ENCODE measurements around the gene PRKAR2B. TPM values are rescaled to one million over a fixed set of nuclear protein-coding genes. Genes with fewer than 3 reads are reported as not detected.

Gene PRKAR2B
- total RNA-seq, 2 experiments from 2014 or later: 0.93 to 1.4 TPM

- H3K27me3 Mint-ChIP-seq: no peaks in the 10 kb centered on the region
- H3K9me3 Mint-ChIP-seq (ENCODE audit: low read depth): no peaks in the 10 kb centered on the region
- CTCF ChIA-PET: no interaction called here
- intact Hi-C loops (cut with DNase I, micrococcal nuclease): no loop called here
- H3K4me1 Mint-ChIP-seq: no peaks in the 10 kb centered on the region
- DNase-seq: no peak
- no peak for ATAC-seq
- POLR2A ChIA-PET: no interaction called here
- no peaks in the 10 kb centered on the region for H3K36me3 Mint-ChIP-seq (ENCODE audit: low read depth)
- no peak overlapping the region for H3K4me3 Mint-ChIP-seq
- H3K27ac Mint-ChIP-seq: no peak overlapping the region
Measured at GRCh38 chr7:107071129-107071528, 26.6 kb downstream of the PRKAR2B start.

- intact Hi-C loops (cut with DNase I, micrococcal nuclease): no loop called here
- ATAC-seq: no peak
- H3K4me1 Mint-ChIP-seq: no peaks in the 10 kb centered on the region
- ChIA-PET CTCF (no interaction called here), POLR2A (no interaction called here)
- H3K36me3 Mint-ChIP-seq (ENCODE audit: low read depth): no peaks in the 10 kb centered on the region
- H3K9me3 Mint-ChIP-seq (ENCODE audit: low read depth): no peaks in the 10 kb centered on the region
- no peak overlapping the region for H3K27ac Mint-ChIP-seq
- H3K4me3 Mint-ChIP-seq: no peak overlapping the region
- no peak for DNase-seq
- no peaks in the 10 kb centered on the region for H3K27me3 Mint-ChIP-seq
Measured at GRCh38 chr7:107072133-107072532, 27.6 kb downstream of the PRKAR2B start.

GRCh38 chr7:107075863-107076574 is 31.5 kb downstream of the PRKAR2B start:
- Mint-ChIP-seq H3K4me3 (no peak overlapping the region), H3K27ac (no peak overlapping the region), H3K9me3 (ENCODE audit: low read depth) (no peaks in the 10 kb centered on the region), H3K36me3 (ENCODE audit: low read depth) (no peaks in the 10 kb centered on the region), H3K27me3 (no peaks in the 10 kb centered on the region), H3K4me1 (no peaks in the 10 kb centered on the region)
- ChIA-PET POLR2A (no interaction called here), CTCF (interaction anchor here (0.5 kb wide), 1 partner anchor 234 kb away, joined by 3 read pairs; no protein-coding TSS in a partner anchor)
- DNase-seq (no peak), ATAC-seq (no peak)
- intact Hi-C loops (cut with DNase I, micrococcal nuclease): no loop called here

GRCh38 chr7:107076781-107077698 is 32.5 kb downstream of the PRKAR2B start:
- Mint-ChIP-seq H3K4me1 (no peaks in the 10 kb centered on the region), H3K4me3 (no peak overlapping the region), H3K36me3 (ENCODE audit: low read depth) (no peaks in the 10 kb centered on the region), H3K27me3 (no peaks in the 10 kb centered on the region), H3K9me3 (ENCODE audit: low read depth) (no peaks in the 10 kb centered on the region), H3K27ac (no peak overlapping the region)
- CTCF ChIA-PET: no interaction called here
- intact Hi-C loops (cut with DNase I, micrococcal nuclease): no loop called here
- ATAC-seq (no peak), DNase-seq (no peak)
- POLR2A ChIA-PET: no interaction called here

- no peak overlapping the region for H3K27ac Mint-ChIP-seq
- ChIA-PET POLR2A (no interaction called here), CTCF (no interaction called here)
- no peak for ATAC-seq
- no peaks in the 10 kb centered on the region for H3K36me3 Mint-ChIP-seq (ENCODE audit: low read depth)
- H3K4me3 Mint-ChIP-seq: no peak overlapping the region
- no peak for DNase-seq
- H3K4me1 Mint-ChIP-seq: no peaks in the 10 kb centered on the region
- no peaks in the 10 kb centered on the region for H3K9me3 Mint-ChIP-seq (ENCODE audit: low read depth)
- no peaks in the 10 kb centered on the region for H3K27me3 Mint-ChIP-seq
- intact Hi-C loops (cut with DNase I, micrococcal nuclease): no loop called here
Measured at GRCh38 chr7:107077699-107078516, 33.4 kb downstream of the PRKAR2B start.

- H3K27me3 Mint-ChIP-seq: no peaks in the 10 kb centered on the region
- no peaks in the 10 kb centered on the region for H3K9me3 Mint-ChIP-seq (ENCODE audit: low read depth)
- no peak for ATAC-seq
- no peak overlapping the region for H3K27ac Mint-ChIP-seq
- no peak for DNase-seq
- ChIA-PET CTCF (no interaction called here), POLR2A (no interaction called here)
- no peak overlapping the region for H3K4me3 Mint-ChIP-seq
- no peaks in the 10 kb centered on the region for H3K4me1 Mint-ChIP-seq
- intact Hi-C loops (cut with DNase I, micrococcal nuclease): no loop called here
- no peaks in the 10 kb centered on the region for H3K36me3 Mint-ChIP-seq (ENCODE audit: low read depth)
Measured at GRCh38 chr7:107078517-107078966, 34.0 kb downstream of the PRKAR2B start.

- no peaks in the 10 kb centered on the region for H3K36me3 Mint-ChIP-seq (ENCODE audit: low read depth)
- DNase-seq (no peak), ATAC-seq (no peak)
- no peaks in the 10 kb centered on the region for H3K27me3 Mint-ChIP-seq
- ChIA-PET CTCF (no interaction called here), POLR2A (interaction anchor here (0.5 kb wide), 1 partner anchor 122 kb away, joined by 3 read pairs; no protein-coding TSS in a partner anchor)
- H3K4me3 Mint-ChIP-seq: no peak overlapping the region
- intact Hi-C loops (cut with DNase I, micrococcal nuclease): no loop called here
- H3K27ac Mint-ChIP-seq: no peak overlapping the region
- no peaks in the 10 kb centered on the region for H3K9me3 Mint-ChIP-seq (ENCODE audit: low read depth)
- H3K4me1 Mint-ChIP-seq: no peaks in the 10 kb centered on the region
Measured at GRCh38 chr7:107079212-107079940, 34.9 kb downstream of the PRKAR2B start.

- Mint-ChIP-seq H3K4me1 (no peaks in the 10 kb centered on the region), H3K4me3 (no peak overlapping the region), H3K27me3 (no peaks in the 10 kb centered on the region), H3K27ac (no peak overlapping the region), H3K9me3 (ENCODE audit: low read depth) (no peaks in the 10 kb centered on the region), H3K36me3 (ENCODE audit: low read depth) (no peaks in the 10 kb centered on the region)
- DNase-seq (no peak), ATAC-seq (no peak)
- intact Hi-C loops (cut with DNase I, micrococcal nuclease): no loop called here
- POLR2A ChIA-PET: no interaction called here
- CTCF ChIA-PET: no interaction called here
Measured at GRCh38 chr7:107080099-107080505, 35.6 kb downstream of the PRKAR2B start.

- no peak for ATAC-seq
- no peaks in the 10 kb centered on the region for H3K27me3 Mint-ChIP-seq
- no peaks in the 10 kb centered on the region for H3K9me3 Mint-ChIP-seq (ENCODE audit: low read depth)
- intact Hi-C loops (cut with DNase I, micrococcal nuclease): no loop called here
- no peak overlapping the region for H3K27ac Mint-ChIP-seq
- H3K4me3 Mint-ChIP-seq: no peak overlapping the region
- POLR2A ChIA-PET: no interaction called here
- CTCF ChIA-PET: no interaction called here
- no peaks in the 10 kb centered on the region for H3K36me3 Mint-ChIP-seq (ENCODE audit: low read depth)
- DNase-seq: no peak
- no peaks in the 10 kb centered on the region for H3K4me1 Mint-ChIP-seq
Measured at GRCh38 chr7:107080533-107080932, 36.0 kb downstream of the PRKAR2B start.

GRCh38 chr7:107085180-107085579 is 40.7 kb downstream of the PRKAR2B start:
- H3K4me1 Mint-ChIP-seq: no peaks in the 10 kb centered on the region
- no peaks in the 10 kb centered on the region for H3K27me3 Mint-ChIP-seq
- no peak for ATAC-seq
- CTCF ChIA-PET: no interaction called here
- no peaks in the 10 kb centered on the region for H3K9me3 Mint-ChIP-seq (ENCODE audit: low read depth)
- no peak for DNase-seq
- no peak overlapping the region for H3K27ac Mint-ChIP-seq
- H3K4me3 Mint-ChIP-seq: no peak overlapping the region
- POLR2A ChIA-PET: no interaction called here
- no peaks in the 10 kb centered on the region for H3K36me3 Mint-ChIP-seq (ENCODE audit: low read depth)
- intact Hi-C loops (cut with DNase I, micrococcal nuclease): no loop called here

GRCh38 chr7:107089627-107090026 is 45.1 kb downstream of the PRKAR2B start:
- H3K27ac Mint-ChIP-seq: no peak overlapping the region
- H3K36me3 Mint-ChIP-seq (ENCODE audit: low read depth): no peaks in the 10 kb centered on the region
- ChIA-PET CTCF (interaction anchor here (0.7 to 1.4 kb wide), 2 partner anchors 8 to 33 kb away, joined by 3 read pairs; no protein-coding TSS in a partner anchor), POLR2A (no interaction called here)
- no peak overlapping the region for H3K4me3 Mint-ChIP-seq
- ATAC-seq (no peak), DNase-seq (no peak)
- intact Hi-C loops (cut with DNase I, micrococcal nuclease): no loop called here
- no peaks in the 10 kb centered on the region for H3K27me3 Mint-ChIP-seq
- H3K4me1 Mint-ChIP-seq: no peaks in the 10 kb centered on the region
- no peaks in the 10 kb centered on the region for H3K9me3 Mint-ChIP-seq (ENCODE audit: low read depth)
